CD4-positive, alpha-beta memory T cell (primary cell): ENCODE results near the gene GAB4. TPM values are rescaled to one million over a fixed set of nuclear protein-coding genes. Genes with fewer than 3 reads are reported as not detected.

Experiments
- CTCF ChIA-PET: fragments of 350-600 bp; sonication (Branson Sonifier 250); formaldehyde crosslinking; loops from one replicate; lab custom pipeline; 2021; ENCODE audit warnings: inconsistent platforms; ENCODE audit not compliant: partially characterized antibody; lab: Charles Lee
- POLR2A ChIA-PET: fragments of 350-600 bp; sonication (Branson Sonifier 250); formaldehyde crosslinking; loops from one replicate; lab custom pipeline; 2021; ENCODE audit not compliant: partially characterized antibody; lab: Charles Lee
- DNase-seq, 5 donors: peaks; one replicate each; pipeline versions ENCODE4 v3.0.0 to v3.0.0-alpha.2; 2020 to 2022; ENCODE audit warnings: mixed read lengths in 1 of 5
- H3K27ac ChIP-seq: one replicate; pipeline ENCODE4 v1.7.0; 2013; ENCODE audit warnings: low read depth, low read length
- H3K27me3 ChIP-seq: 2 replicates; pipeline ENCODE4 v1.7.0; 2013; ENCODE audit warnings: mild to moderate bottlenecking, low read length, moderate library complexity; ENCODE audit not compliant: insufficient read depth
- H3K36me3 ChIP-seq: 2 replicates; pipeline ENCODE4 v1.7.0; 2013; ENCODE audit warnings: mild to moderate bottlenecking, low read length, moderate library complexity; ENCODE audit not compliant: insufficient read depth
- H3K4me1 ChIP-seq: 2 replicates; pipeline ENCODE4 v1.7.0; 2013; ENCODE audit warnings: mild to moderate bottlenecking, low read length, moderate library complexity; ENCODE audit not compliant: insufficient read depth
- H3K4me3 ChIP-seq, 2 donors: one replicate each; pipeline ENCODE4 v1.7.0; 2013; ENCODE audit warnings: low read length in 2 of 2, mild to moderate bottlenecking in 1 of 2
- H3K9me3 ChIP-seq, 2 donors: one replicate each; pipeline ENCODE4 v1.7.0; 2013; ENCODE audit warnings: low read length in 2 of 2, control low read depth in 1 of 2; ENCODE audit not compliant: control insufficient read depth in 1 of 2
- H3K27ac Mint-ChIP-seq, 7 donors: one replicate each; pipeline ENCODE4 v1.8.0; 2020 to 2021; ENCODE audit warnings: mixed read lengths in 7 of 7, mild to moderate bottlenecking in 6 of 7, inconsistent platforms in 3 of 7, moderate library complexity in 3 of 7
- H3K27me3 Mint-ChIP-seq, 2 donors: one replicate each; pipeline ENCODE4 v1.8.0; 2020 to 2021; ENCODE audit warnings: mixed read lengths in 2 of 2
- H3K36me3 Mint-ChIP-seq, 2 donors: one replicate each; pipeline ENCODE4 v1.8.0; 2020 to 2021; ENCODE audit warnings: mixed read lengths in 2 of 2, inconsistent platforms in 1 of 2, mild to moderate bottlenecking in 1 of 2
- H3K4me1 Mint-ChIP-seq, 4 donors: one replicate each; pipeline ENCODE4 v1.8.0; 2020 to 2021; ENCODE audit warnings: mixed read lengths in 4 of 4, mild to moderate bottlenecking in 1 of 4
- H3K4me3 Mint-ChIP-seq, 8 donors: one replicate each; pipeline ENCODE4 v1.8.0; 2020 to 2021; ENCODE audit warnings: mixed read lengths in 8 of 8, mild to moderate bottlenecking in 7 of 8, moderate library complexity in 6 of 8, inconsistent platforms in 3 of 8
- H3K9me3 Mint-ChIP-seq, 8 donors: one replicate each; pipeline ENCODE4 v1.8.0; 2020 to 2021; ENCODE audit warnings: mixed read lengths in 8 of 8, mild to moderate bottlenecking in 5 of 8, inconsistent platforms in 3 of 8, moderate library complexity in 1 of 8
- intact Hi-C: fragments of 100-400 bp; cut with micrococcal nuclease; formaldehyde crosslinking; loops from one replicate; pipeline ENCODE4 v1.15.1; 2023
- polyA plus RNA-seq, 2 donors: library from polyadenylated mRNA; unstranded; fragments of 300-500 nt; fragmentation: Illumina TruSeq; gene quantifications; one replicate each; pipeline ENCODE4 v1.2.3, GENCODE V29; 2021
- total RNA-seq, 2 experiments: library from RNA; stranded (reverse); gene quantifications; one replicate each; pipeline ENCODE4 v1.2.3, GENCODE V29; 2021

GAB4 gene
- total and polyA plus RNA-seq, 4 experiments from 2014 or later, result not detected

DNA sequence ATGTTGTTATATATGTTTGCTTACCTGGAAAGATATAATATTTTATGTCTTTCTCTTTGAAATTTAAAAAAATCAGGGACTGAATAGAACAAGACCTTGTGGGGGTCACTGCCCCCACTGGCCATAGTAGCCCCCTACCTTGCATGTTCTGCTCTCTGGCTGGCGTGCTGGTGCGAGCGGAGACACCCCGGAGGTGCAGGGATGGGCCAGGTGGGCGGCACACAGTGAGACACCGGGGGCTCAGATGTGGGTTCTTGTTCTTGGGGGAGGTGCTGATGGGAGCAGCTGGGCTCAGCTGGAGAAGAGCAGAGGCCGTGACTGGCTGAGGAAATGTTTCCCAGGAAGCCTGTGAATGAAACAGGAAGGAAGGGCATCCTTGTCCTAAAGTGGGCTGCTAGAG is 20.2 kb downstream of the GAB4 start:
- DNase-seq, result no peak
- ChIA-PET CTCF (no interaction called here), POLR2A (no interaction called here)
- Histone ChIP-seq H3K9me3 (peaks cover 0 to 9% of the 10 kb centered on the region in 2 donors), H3K27me3 (no peaks in the 10 kb centered on the region), H3K36me3 (no peaks in the 10 kb centered on the region), H3K4me3 (no peak overlapping the region), H3K27ac (no peak overlapping the region), H3K4me1 (no peaks in the 10 kb centered on the region)
- Mint-ChIP-seq H3K36me3 (no peaks in the 10 kb centered on the region), H3K4me1 (peaks cover 0 to 1% (median 0%) of the 10 kb centered on the region in 4 donors), H3K27ac (no peak overlapping the region), H3K4me3 (no peak overlapping the region), H3K9me3 (peaks cover 0 to 18% (median 15%) of the 10 kb centered on the region in 8 donors), H3K27me3 (peaks cover 2 to 18% of the 10 kb centered on the region in 2 donors)
- intact Hi-C loops, result no loop called here

DNA sequence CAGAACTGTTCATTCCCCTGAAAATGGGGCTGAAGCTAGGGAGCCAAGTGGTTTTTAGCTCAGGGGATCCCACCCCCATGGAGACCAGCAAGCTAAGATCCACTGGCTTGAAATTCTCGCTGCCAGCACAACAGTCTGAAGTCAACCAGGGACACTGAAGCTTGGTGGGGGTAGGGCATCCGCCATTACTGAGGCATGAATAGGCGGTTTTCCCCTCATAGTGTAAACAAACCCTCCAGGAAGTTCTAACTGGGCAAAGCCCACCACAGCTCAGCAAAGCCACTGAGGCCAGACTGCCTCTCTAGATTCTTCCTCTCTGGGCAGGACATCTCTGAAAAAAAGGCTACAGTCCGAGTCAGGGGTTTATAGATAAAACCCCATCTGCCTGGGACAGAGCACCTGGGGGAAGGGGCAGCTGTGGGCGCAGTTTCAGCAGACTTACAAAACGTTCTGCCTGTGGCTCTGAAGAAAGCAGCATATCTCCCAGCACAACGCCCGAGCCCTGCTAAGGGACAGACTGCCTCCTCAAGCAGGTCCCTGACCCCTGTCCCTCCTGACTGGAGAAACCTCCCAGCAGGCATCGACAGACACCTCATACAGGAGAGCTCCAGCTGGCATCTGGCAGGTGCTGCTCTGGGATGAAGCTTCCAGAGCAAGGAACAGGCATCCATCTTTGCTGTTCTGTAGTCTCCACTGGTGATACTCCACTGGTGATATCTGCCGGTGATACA is 32.7 kb downstream of the GAB4 start:
- H3K4me3 ChIP-seq, result no peak overlapping the region
- H3K27me3 Mint-ChIP-seq, result peaks cover 27 to 40% of the 10 kb centered on the region in 2 donors
- H3K27me3 ChIP-seq, result no peaks in the 10 kb centered on the region
- no peaks in the 10 kb centered on the region for H3K36me3 Mint-ChIP-seq
- CTCF ChIA-PET, result no interaction called here
- intact Hi-C loops, result no loop called here
- no peaks in the 10 kb centered on the region for H3K4me1 Mint-ChIP-seq
- H3K4me1 ChIP-seq, result no peaks in the 10 kb centered on the region
- DNase-seq, result no peak
- POLR2A ChIA-PET, result no interaction called here
- H3K9me3 ChIP-seq, result no peaks in the 10 kb centered on the region
- peaks cover 0 to 19% (median 7%) of the 10 kb centered on the region in 8 donors for H3K9me3 Mint-ChIP-seq
- no peak overlapping the region for H3K27ac Mint-ChIP-seq
- no peak overlapping the region for H3K4me3 Mint-ChIP-seq
- H3K27ac ChIP-seq, result no peak overlapping the region
- H3K36me3 ChIP-seq, result no peaks in the 10 kb centered on the region

DNA sequence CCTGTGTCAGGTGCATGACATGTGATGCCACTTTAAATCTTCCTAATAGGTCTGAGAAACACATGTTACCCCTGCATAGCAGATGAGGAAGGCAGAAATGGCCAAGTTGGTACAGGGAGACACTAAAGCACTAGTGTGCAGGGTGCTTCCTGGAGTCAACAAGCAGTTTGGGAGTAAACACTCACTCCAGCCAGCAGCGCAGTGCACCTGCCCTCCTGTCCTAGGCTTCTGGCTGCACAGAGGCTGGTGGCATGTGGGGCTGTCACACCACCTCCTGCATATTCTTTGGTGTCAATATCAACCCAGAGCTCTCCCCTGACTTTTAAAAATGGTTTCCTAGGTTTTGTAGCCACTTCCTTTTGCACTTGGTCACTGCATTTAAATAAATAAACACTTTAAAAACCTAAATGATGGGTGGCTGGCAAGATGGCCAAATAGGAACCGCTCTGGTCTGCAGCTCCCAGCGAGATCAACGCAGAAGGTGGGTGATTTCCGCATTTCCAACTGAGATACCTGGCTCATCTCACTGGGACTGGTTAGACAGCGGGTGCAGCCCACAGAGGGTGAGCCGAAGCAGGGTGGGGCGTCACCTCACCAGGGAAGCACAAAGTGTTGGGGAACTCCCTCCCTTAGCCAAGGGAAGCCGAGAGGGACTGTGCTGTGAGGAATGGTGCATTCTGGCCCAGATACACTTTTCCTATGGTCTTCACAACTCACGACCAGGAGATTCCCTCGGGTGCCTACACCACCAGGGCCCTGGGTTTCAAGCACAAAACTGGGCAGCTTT is 33.5 kb downstream of the GAB4 start:
- CTCF ChIA-PET, result no interaction called here
- Mint-ChIP-seq H3K27ac (no peak overlapping the region), H3K4me3 (no peak overlapping the region), H3K27me3 (peaks cover 27 to 44% of the 10 kb centered on the region in 2 donors), H3K36me3 (no peaks in the 10 kb centered on the region), H3K4me1 (no peaks in the 10 kb centered on the region), H3K9me3 (peaks cover 0 to 11% (median 2%) of the 10 kb centered on the region in 8 donors)
- Histone ChIP-seq H3K27me3 (no peaks in the 10 kb centered on the region), H3K4me3 (no peak overlapping the region), H3K9me3 (no peaks in the 10 kb centered on the region), H3K36me3 (no peaks in the 10 kb centered on the region), H3K27ac (no peak overlapping the region), H3K4me1 (no peaks in the 10 kb centered on the region)
- POLR2A ChIA-PET, result no interaction called here
- intact Hi-C loops, result no loop called here
- no peak for DNase-seq

DNA sequence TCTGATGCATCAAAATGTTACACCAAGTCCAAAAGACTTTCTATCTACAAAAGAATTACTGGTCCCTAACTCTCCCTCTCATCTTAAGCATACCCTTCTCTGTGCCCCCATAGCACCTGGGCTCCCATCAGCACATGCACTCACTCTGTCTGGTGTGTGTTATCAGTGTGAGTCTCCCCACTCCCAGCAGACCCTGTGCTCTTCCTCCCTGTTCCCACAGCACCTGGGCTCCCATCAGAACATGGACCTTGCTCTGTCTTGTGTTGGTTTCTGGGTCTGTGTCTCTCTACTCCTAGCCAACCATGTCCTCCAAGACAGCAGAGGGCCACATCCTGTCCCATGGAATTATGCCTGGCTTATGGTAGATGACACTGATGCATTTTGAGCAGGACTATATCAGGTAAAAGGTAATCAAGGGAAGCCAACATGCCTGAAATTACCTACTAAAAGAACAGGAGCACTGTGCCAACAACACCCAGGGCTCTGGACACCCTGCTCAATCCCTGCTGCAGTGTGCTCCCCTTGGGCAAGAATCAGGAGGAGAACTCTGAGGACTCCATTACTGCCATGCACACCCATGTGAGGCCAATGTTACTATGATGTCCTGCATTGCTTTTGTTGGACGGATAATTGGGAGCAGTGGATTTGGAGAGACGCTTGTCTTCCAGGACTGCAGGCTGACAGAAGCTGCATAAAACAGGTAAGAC is 34.3 kb downstream of the GAB4 start:
- Histone ChIP-seq H3K4me3 (no peak overlapping the region), H3K9me3 (no peaks in the 10 kb centered on the region), H3K27ac (no peak overlapping the region), H3K36me3 (no peaks in the 10 kb centered on the region), H3K27me3 (no peaks in the 10 kb centered on the region), H3K4me1 (no peaks in the 10 kb centered on the region)
- peaks cover 0 to 8% (median 1%) of the 10 kb centered on the region in 8 donors for H3K9me3 Mint-ChIP-seq
- no peaks in the 10 kb centered on the region for H3K4me1 Mint-ChIP-seq
- POLR2A ChIA-PET, result no interaction called here
- H3K27ac Mint-ChIP-seq, result no peak overlapping the region
- DNase-seq, result no peak
- intact Hi-C loops, result no loop called here
- H3K36me3 Mint-ChIP-seq, result no peaks in the 10 kb centered on the region
- CTCF ChIA-PET, result no interaction called here
- H3K27me3 Mint-ChIP-seq, result peaks cover 27 to 44% of the 10 kb centered on the region in 2 donors
- no peak overlapping the region for H3K4me3 Mint-ChIP-seq

DNA sequence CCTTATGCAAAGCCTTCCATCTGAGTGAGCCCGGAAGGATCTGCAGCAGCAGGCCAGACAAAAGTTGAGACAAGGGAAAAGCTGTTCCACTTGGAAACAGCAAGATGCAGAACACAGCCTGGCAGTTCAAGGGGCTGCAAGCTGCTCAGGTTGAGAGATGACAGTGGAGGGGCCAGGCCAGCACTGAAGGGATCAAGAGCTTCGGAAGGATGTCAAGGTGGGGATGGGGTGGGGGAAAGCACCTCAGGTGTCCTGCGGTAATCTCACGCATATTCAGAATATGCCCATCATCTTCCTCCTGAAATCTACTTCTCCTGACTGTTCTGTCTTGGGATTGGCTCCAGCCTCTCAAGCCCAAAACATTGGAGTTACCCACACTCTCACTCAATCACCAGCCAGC is 35.7 kb downstream of the GAB4 start:
- H3K36me3 Mint-ChIP-seq, result no peaks in the 10 kb centered on the region
- no peak overlapping the region for H3K27ac ChIP-seq
- H3K4me3 ChIP-seq, result no peak overlapping the region
- no peaks in the 10 kb centered on the region for H3K4me1 ChIP-seq
- peaks cover 20 to 41% of the 10 kb centered on the region in 2 donors for H3K27me3 Mint-ChIP-seq
- H3K4me1 Mint-ChIP-seq, result no peaks in the 10 kb centered on the region
- H3K4me3 Mint-ChIP-seq, result no peak overlapping the region
- CTCF ChIA-PET, result interaction anchor here (1.2 kb wide), 1 partner anchor 86 kb away, joined by 3 read pairs; no protein-coding TSS in a partner anchor
- intact Hi-C loops, result no loop called here
- H3K9me3 Mint-ChIP-seq, result peaks cover 0 to 2% (median 0%) of the 10 kb centered on the region in 8 donors
- H3K27ac Mint-ChIP-seq, result no peak overlapping the region
- POLR2A ChIA-PET, result no interaction called here
- no peaks in the 10 kb centered on the region for H3K36me3 ChIP-seq
- no peaks in the 10 kb centered on the region for H3K9me3 ChIP-seq
- H3K27me3 ChIP-seq, result no peaks in the 10 kb centered on the region
- no peak for DNase-seq

DNA sequence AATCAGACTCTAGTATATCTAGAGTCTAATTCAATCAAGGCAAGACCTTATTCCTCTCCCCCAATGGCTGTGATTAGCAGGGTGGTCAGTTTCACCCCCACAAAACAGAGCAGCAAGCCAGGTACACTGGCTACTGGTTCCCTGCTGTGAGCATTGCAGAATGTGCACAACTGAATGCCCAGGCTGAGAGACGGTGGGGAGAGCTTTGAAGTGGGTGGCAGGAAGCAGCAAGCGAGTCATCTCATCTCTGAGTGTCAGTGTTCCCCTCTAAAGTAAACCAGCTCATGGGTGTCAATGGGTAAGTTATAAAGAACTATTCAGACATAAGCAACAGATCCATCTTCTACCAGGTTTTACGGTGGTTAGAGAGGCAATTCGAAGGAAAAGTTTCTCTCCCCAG is 37.6 kb downstream of the GAB4 start:
- Mint-ChIP-seq H3K4me1 (no peaks in the 10 kb centered on the region), H3K36me3 (no peaks in the 10 kb centered on the region), H3K9me3 (no peaks in the 10 kb centered on the region), H3K27me3 (peaks cover 10 to 39% of the 10 kb centered on the region in 2 donors), H3K27ac (no peak overlapping the region), H3K4me3 (no peak overlapping the region)
- ChIA-PET CTCF (no interaction called here), POLR2A (no interaction called here)
- DNase-seq, result no peak
- no peaks in the 10 kb centered on the region for H3K9me3 ChIP-seq
- H3K4me3 ChIP-seq, result no peak overlapping the region
- H3K36me3 ChIP-seq, result no peaks in the 10 kb centered on the region
- H3K4me1 ChIP-seq, result no peaks in the 10 kb centered on the region
- no peak overlapping the region for H3K27ac ChIP-seq
- intact Hi-C loops, result no loop called here
- H3K27me3 ChIP-seq, result no peaks in the 10 kb centered on the region
